OCI-LY7 (cell line): ENCODE data around the gene FRMD3. TPM values are rescaled to one million over a fixed set of nuclear protein-coding genes. Genes with fewer than 3 reads are reported as not detected.

Experiments
- BruUV-seq: library from RNA; stranded (reverse); fragments of 400-500 nt; replicated peaks from 2 replicates; lab custom pipeline; 2021; lab: Mats Ljungman, UMichigan
- CTCF ChIA-PET: fragments of 300-600 bp; sonication (Branson Sonifier 250); formaldehyde crosslinking; loops from one replicate; lab custom pipeline; 2022; ENCODE audit warnings: antibody characterized with exemption; ENCODE audit not compliant: unreplicated experiment; lab: Charles Lee
- POLR2A ChIA-PET: fragments of 300-600 bp; sonication (Branson Sonifier 250); formaldehyde crosslinking; loops from one replicate; lab custom pipeline; 2022; ENCODE audit warnings: antibody characterized with exemption; lab: Charles Lee
- DNase-seq: peaks from one replicate; pipeline ENCODE4 v3.0.0-alpha.2; 2015; ENCODE audit warnings: low spot score
- H2AFZ ChIP-seq: fragments of 200-600 bp; sonication (generic), shearing (Covaris generic); 2 replicates; pipeline ENCODE4 v1.6.1; 2014; ENCODE audit warnings: mild to moderate bottlenecking, antibody characterized with exemption, low read length, moderate library complexity
- H3K27ac ChIP-seq: fragments of 200-600 bp; sonication (generic); 2 replicates; pipeline ENCODE4 v1.5.1; 2014; ENCODE audit warnings: mixed run types, low read depth, mild to moderate bottlenecking, moderate library complexity, low read length, inconsistent platforms; ENCODE audit not compliant: poor library complexity, severe bottlenecking
- H3K36me3 ChIP-seq: fragments of 200-600 bp; sonication (generic); 2 replicates; pipeline ENCODE4 v1.6.1; 2014; ENCODE audit warnings: mild to moderate bottlenecking, antibody characterized with exemption, low read length, moderate library complexity, mixed read lengths; ENCODE audit not compliant: insufficient read depth
- H3K4me1 ChIP-seq: fragments of 200-600 bp; sonication (generic); 2 replicates; pipeline ENCODE4 v1.5.1; 2014; ENCODE audit warnings: mild to moderate bottlenecking, low read length; ENCODE audit not compliant: insufficient read depth, poor library complexity, severe bottlenecking
- H3K4me2 ChIP-seq: fragments of 200-600 bp; sonication (generic); 2 replicates; pipeline ENCODE4 v1.6.1; 2014; ENCODE audit warnings: mild to moderate bottlenecking, low read length
- H3K4me3 ChIP-seq: fragments of 200-600 bp; sonication (generic); 2 replicates; pipeline ENCODE4 v1.5.1; 2014; ENCODE audit warnings: mild to moderate bottlenecking, low read depth, low read length; ENCODE audit not compliant: poor library complexity, severe bottlenecking
- H3K79me2 ChIP-seq: fragments of 200-600 bp; sonication (generic); 2 replicates; pipeline ENCODE4 v1.6.1; 2016; ENCODE audit warnings: low read depth, mild to moderate bottlenecking, low read length, moderate library complexity, mixed read lengths; ENCODE audit not compliant: insufficient read depth
- H3K9me2 ChIP-seq: fragments of 200-600 bp; sonication (generic); 2 replicates; pipeline ENCODE4 v1.6.1; 2016; ENCODE audit warnings: mild to moderate bottlenecking, low read length, mixed read lengths; ENCODE audit not compliant: insufficient read depth
- H3K9me3 ChIP-seq: fragments of 200-600 bp; sonication (generic); 2 replicates; pipeline ENCODE4 v1.6.1; 2014; ENCODE audit warnings: mild to moderate bottlenecking, mixed run types, low read length, mixed read lengths
- H4K20me1 ChIP-seq: fragments of 200-600 bp; sonication (generic); 2 replicates; pipeline ENCODE4 v1.6.1; 2014; ENCODE audit warnings: mild to moderate bottlenecking, antibody characterized with exemption, low read length, moderate library complexity, mixed read lengths; ENCODE audit not compliant: insufficient read depth
- EZH2phosphoT487 ChIP-seq: fragments of 200-600 bp; sonication (generic); IDR thresholded peaks from 2 replicates; pipeline ENCODE4 v1.6.1; 2018; ENCODE audit warnings: low read depth, borderline replicate concordance, mild to moderate bottlenecking, mixed run types, antibody characterized with exemption, low read length, moderate library complexity, mixed read lengths
- intact Hi-C: fragments of 100-400 bp; cut with micrococcal nuclease; formaldehyde crosslinking; loops from one replicate; pipeline ENCODE4 v1.10.0; 2022; ENCODE audit not compliant: unreplicated experiment
- total RNA-seq, 2 experiments: library from RNA; depleted of rRNA in 1 of 2; stranded (reverse); fragments of >200 nt in 1 of 2; shearing (Covaris generic) in 1 of 2; gene quantifications; 2 replicates each; pipeline ENCODE4 v1.2.3, GENCODE V29; 2014 to 2022
- TF ChIP-seq, protein P1 (sequence below): fragments of 200-600 bp; sonication (generic); conservative IDR thresholded peaks from 2 replicates; pipeline ENCODE4 v1.5.1; 2014; ENCODE audit warnings: mild to moderate bottlenecking, antibody characterized with exemption, low read length, moderate library complexity, mixed read lengths

The FRMD3 gene
- total RNA-seq, 2 experiments from 2014 or later: 0.48 to 1.4 TPM

GRCh38 chr9:83313781-83314180 lies 224.4 kb downstream of the FRMD3 start:
- Histone ChIP-seq H3K79me2 (no peaks in the 10 kb centered on the region), H3K9me2 (no peaks in the 10 kb centered on the region), H3K4me1 (no peaks in the 10 kb centered on the region), H3K9me3 (no peaks in the 10 kb centered on the region), H4K20me1 (no peaks in the 10 kb centered on the region), H3K27ac (no peak overlapping the region), H3K36me3 (no peaks in the 10 kb centered on the region), H3K4me3 (no peak overlapping the region), H2AFZ (no peak overlapping the region), H3K4me2 (no peak overlapping the region)
- no peak for DNase-seq
- CTCF ChIA-PET: no interaction called here
- TF ChIP-seq EZH2phosphoT487: no peak
- TF ChIP-seq, protein P1, sequence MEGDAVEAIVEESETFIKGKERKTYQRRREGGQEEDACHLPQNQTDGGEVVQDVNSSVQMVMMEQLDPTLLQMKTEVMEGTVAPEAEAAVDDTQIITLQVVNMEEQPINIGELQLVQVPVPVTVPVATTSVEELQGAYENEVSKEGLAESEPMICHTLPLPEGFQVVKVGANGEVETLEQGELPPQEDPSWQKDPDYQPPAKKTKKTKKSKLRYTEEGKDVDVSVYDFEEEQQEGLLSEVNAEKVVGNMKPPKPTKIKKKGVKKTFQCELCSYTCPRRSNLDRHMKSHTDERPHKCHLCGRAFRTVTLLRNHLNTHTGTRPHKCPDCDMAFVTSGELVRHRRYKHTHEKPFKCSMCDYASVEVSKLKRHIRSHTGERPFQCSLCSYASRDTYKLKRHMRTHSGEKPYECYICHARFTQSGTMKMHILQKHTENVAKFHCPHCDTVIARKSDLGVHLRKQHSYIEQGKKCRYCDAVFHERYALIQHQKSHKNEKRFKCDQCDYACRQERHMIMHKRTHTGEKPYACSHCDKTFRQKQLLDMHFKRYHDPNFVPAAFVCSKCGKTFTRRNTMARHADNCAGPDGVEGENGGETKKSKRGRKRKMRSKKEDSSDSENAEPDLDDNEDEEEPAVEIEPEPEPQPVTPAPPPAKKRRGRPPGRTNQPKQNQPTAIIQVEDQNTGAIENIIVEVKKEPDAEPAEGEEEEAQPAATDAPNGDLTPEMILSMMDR: no peak
- BruUV-seq: no TSS peak
- intact Hi-C loops: no loop called here
- POLR2A ChIA-PET: no interaction called here

GRCh38 chr9:83312537-83312936 lies 225.7 kb downstream of the FRMD3 start:
- Histone ChIP-seq H3K36me3 (no peaks in the 10 kb centered on the region), H3K9me3 (no peaks in the 10 kb centered on the region), H4K20me1 (no peaks in the 10 kb centered on the region), H3K79me2 (no peaks in the 10 kb centered on the region), H3K4me2 (no peak overlapping the region), H2AFZ (no peak overlapping the region), H3K9me2 (no peaks in the 10 kb centered on the region), H3K4me1 (no peaks in the 10 kb centered on the region), H3K4me3 (no peak overlapping the region), H3K27ac (no peak overlapping the region)
- no TSS peak for BruUV-seq
- no peak for DNase-seq
- ChIA-PET POLR2A (no interaction called here), CTCF (no interaction called here)
- no peak for TF ChIP-seq EZH2phosphoT487
- TF ChIP-seq, protein P1: no peak
- intact Hi-C loops: no loop called here

DNA sequence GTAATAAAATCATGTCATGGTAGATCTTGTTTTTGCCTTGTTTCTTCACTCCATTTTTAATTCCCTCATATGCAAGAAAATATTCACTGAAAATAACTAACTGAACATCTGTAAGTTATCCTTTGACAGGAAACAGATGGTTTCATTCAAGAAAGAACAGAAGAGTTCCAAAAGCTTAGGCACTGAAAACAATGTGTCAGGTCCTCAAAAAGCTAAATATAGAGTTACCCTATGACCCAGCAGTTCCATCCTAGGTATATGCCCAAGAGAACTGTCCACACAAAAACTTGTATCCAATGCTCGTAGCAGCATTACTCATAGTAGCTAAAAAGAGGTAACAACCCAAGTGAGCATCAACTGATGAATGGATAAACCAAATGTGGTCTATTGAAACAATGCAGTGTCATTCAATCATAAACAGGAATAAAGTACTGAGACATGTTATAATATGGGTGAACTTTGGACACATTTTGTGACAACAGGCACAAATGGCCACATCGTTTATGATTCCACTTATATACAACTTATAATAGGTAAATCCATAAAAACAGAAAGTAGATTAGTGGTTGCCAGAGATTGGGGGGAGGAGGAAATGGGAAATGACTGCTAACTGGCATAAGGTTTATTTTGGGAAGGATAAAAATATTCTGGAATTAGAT lies 231.0 kb downstream of the FRMD3 start:
- intact Hi-C loops: no loop called here
- H3K4me1 ChIP-seq: no peaks in the 10 kb centered on the region
- H3K9me3 ChIP-seq: no peaks in the 10 kb centered on the region
- ChIA-PET CTCF (no interaction called here), POLR2A (no interaction called here)
- DNase-seq: no peak
- H3K4me3 ChIP-seq: no peak overlapping the region
- H4K20me1 ChIP-seq: no peaks in the 10 kb centered on the region
- no peak overlapping the region for H3K4me2 ChIP-seq
- H3K36me3 ChIP-seq: no peaks in the 10 kb centered on the region
- H3K9me2 ChIP-seq: no peaks in the 10 kb centered on the region
- no peak overlapping the region for H2AFZ ChIP-seq
- TF ChIP-seq, protein P1: no peak
- no peak for TF ChIP-seq EZH2phosphoT487
- no peaks in the 10 kb centered on the region for H3K79me2 ChIP-seq
- BruUV-seq: no TSS peak
- no peak overlapping the region for H3K27ac ChIP-seq
